Duodenal mucosa (tissue), 2 donors: ENCODE measurements around the gene SESTD1.

Source experiments
- H3K27ac ChIP-seq: one replicate; pipeline ENCODE4 v1.7.0; 2013; ENCODE audit warnings: low read depth, low read length
- H3K27me3 ChIP-seq, 2 donors: one replicate each; pipeline ENCODE4 v1.7.0; 2013; ENCODE audit warnings: low read length in 2 of 2, control low read depth in 1 of 2; ENCODE audit not compliant: insufficient read depth in 2 of 2, control insufficient read depth in 1 of 2
- H3K36me3 ChIP-seq, 2 donors: one replicate each; pipeline ENCODE4 v1.7.0; 2013; ENCODE audit warnings: low read length in 2 of 2, control low read depth in 1 of 2; ENCODE audit not compliant: insufficient read depth in 2 of 2, control insufficient read depth in 1 of 2
- H3K4me1 ChIP-seq, 2 donors: one replicate each; pipeline ENCODE4 v1.7.0; 2013; ENCODE audit warnings: low read length in 2 of 2, control low read depth in 1 of 2; ENCODE audit not compliant: insufficient read depth in 2 of 2, control insufficient read depth in 1 of 2
- H3K4me3 ChIP-seq, 2 donors: one replicate each; pipeline ENCODE4 v1.7.0; 2013; ENCODE audit warnings: low read length in 2 of 2, low read depth in 1 of 2
- H3K9ac ChIP-seq, 2 donors: one replicate each; pipeline ENCODE4 v1.7.0; 2013; ENCODE audit warnings: low read length in 2 of 2, low read depth in 1 of 2
- H3K9me3 ChIP-seq, 2 donors: one replicate each; pipeline ENCODE4 v1.7.0; 2013; ENCODE audit warnings: low read length in 2 of 2, control low read depth in 1 of 2; ENCODE audit not compliant: control insufficient read depth in 1 of 2

Gene SESTD1

GRCh38 chr2:179195141-179195540 lies 69.5 kb downstream of the SESTD1 start:
- no peak overlapping the region for H3K4me3 ChIP-seq
- peaks cover 0 to 2% of the 10 kb centered on the region in 2 donors for H3K9me3 ChIP-seq
- H3K27ac ChIP-seq, result no peak overlapping the region
- H3K4me1 ChIP-seq, result no peaks in the 10 kb centered on the region
- no peaks in the 10 kb centered on the region for H3K27me3 ChIP-seq
- H3K9ac ChIP-seq, result no peak overlapping the region
- no peaks in the 10 kb centered on the region for H3K36me3 ChIP-seq

- H3K4me1 ChIP-seq, result no peaks in the 10 kb centered on the region
- no peaks in the 10 kb centered on the region for H3K36me3 ChIP-seq
- H3K9ac ChIP-seq, result no peak overlapping the region
- no peak overlapping the region for H3K27ac ChIP-seq
- H3K4me3 ChIP-seq, result no peak overlapping the region
- H3K27me3 ChIP-seq, result no peaks in the 10 kb centered on the region
- H3K9me3 ChIP-seq, result peaks cover 0 to 5% of the 10 kb centered on the region in 2 donors
These were observed 70.8 kb downstream of the SESTD1 start for GRCh38 chr2:179193759-179194394.

GRCh38 chr2:179191110-179191509 lies 73.5 kb downstream of the SESTD1 start:
- Histone ChIP-seq H3K4me3 (no peak overlapping the region), H3K27me3 (no peaks in the 10 kb centered on the region), H3K4me1 (no peaks in the 10 kb centered on the region), H3K9ac (no peak overlapping the region), H3K27ac (no peak overlapping the region), H3K36me3 (no peaks in the 10 kb centered on the region), H3K9me3 (peaks cover 0 to 5% of the 10 kb centered on the region in 2 donors)

GRCh38 chr2:179186126-179186525 lies 78.5 kb downstream of the SESTD1 start:
- H3K27me3 ChIP-seq, result no peaks in the 10 kb centered on the region
- no peaks in the 10 kb centered on the region for H3K36me3 ChIP-seq
- H3K9me3 ChIP-seq, result peaks cover 0 to 5% of the 10 kb centered on the region in 2 donors

GRCh38 chr2:179184610-179185009 lies 80.0 kb downstream of the SESTD1 start:
- Histone ChIP-seq H3K9me3 (no peaks in the 10 kb centered on the region), H3K27me3 (no peaks in the 10 kb centered on the region)

More at GRCh38 chr2:179186126-179186525, 78.5 kb downstream of the SESTD1 start:
- Histone ChIP-seq H3K4me1 (peaks cover 0 to 5% of the 10 kb centered on the region in 2 donors), H3K27ac (no peak overlapping the region), H3K4me3 (no peak overlapping the region), H3K9ac (no peak overlapping the region)

GRCh38 chr2:179181002-179181401 lies 83.6 kb downstream of the SESTD1 start:
- H3K9ac ChIP-seq, result no peak overlapping the region
- no peaks in the 10 kb centered on the region for H3K27me3 ChIP-seq
- H3K27ac ChIP-seq, result no peak overlapping the region
- peaks cover 0 to 5% of the 10 kb centered on the region in 2 donors for H3K4me1 ChIP-seq
- no peaks in the 10 kb centered on the region for H3K9me3 ChIP-seq
- H3K4me3 ChIP-seq, result no peak overlapping the region
- H3K36me3 ChIP-seq, result no peaks in the 10 kb centered on the region

More at GRCh38 chr2:179184610-179185009, 80.0 kb downstream of the SESTD1 start:
- Histone ChIP-seq H3K4me3 (no peak overlapping the region), H3K9ac (no peak overlapping the region), H3K27ac (no peak overlapping the region), H3K4me1 (peaks cover 0 to 5% of the 10 kb centered on the region in 2 donors), H3K36me3 (no peaks in the 10 kb centered on the region)

GRCh38 chr2:179180242-179180641 lies 84.4 kb downstream of the SESTD1 start:
- Histone ChIP-seq H3K9me3 (no peaks in the 10 kb centered on the region), H3K4me1 (peaks cover 0 to 5% of the 10 kb centered on the region in 2 donors), H3K9ac (no peak overlapping the region), H3K36me3 (no peaks in the 10 kb centered on the region), H3K4me3 (no peak overlapping the region), H3K27ac (no peak overlapping the region), H3K27me3 (no peaks in the 10 kb centered on the region)

- Histone ChIP-seq H3K36me3 (no peaks in the 10 kb centered on the region), H3K9me3 (no peaks in the 10 kb centered on the region), H3K27me3 (no peaks in the 10 kb centered on the region), H3K4me3 (no peak overlapping the region), H3K27ac (no peak overlapping the region), H3K9ac (no peak overlapping the region), H3K4me1 (peaks cover 0 to 5% of the 10 kb centered on the region in 2 donors)
These were observed 84.9 kb downstream of the SESTD1 start for GRCh38 chr2:179179719-179180118.

- Histone ChIP-seq H3K9me3 (no peaks in the 10 kb centered on the region), H3K9ac (no peak overlapping the region), H3K27ac (no peak overlapping the region), H3K4me3 (no peak overlapping the region), H3K4me1 (no peaks in the 10 kb centered on the region), H3K36me3 (no peaks in the 10 kb centered on the region), H3K27me3 (no peaks in the 10 kb centered on the region)
These were observed 86.9 kb downstream of the SESTD1 start for GRCh38 chr2:179177694-179178093.

GRCh38 chr2:179174240-179174639 lies 90.4 kb downstream of the SESTD1 start:
- Histone ChIP-seq H3K27ac (no peak overlapping the region), H3K9me3 (no peaks in the 10 kb centered on the region), H3K9ac (no peak overlapping the region), H3K4me3 (no peak overlapping the region), H3K27me3 (no peaks in the 10 kb centered on the region), H3K36me3 (no peaks in the 10 kb centered on the region), H3K4me1 (no peaks in the 10 kb centered on the region)
